HepG2 (cell line): ENCODE results near the gene PACRGL. TPM values are rescaled to one million over a fixed set of nuclear protein-coding genes. Genes with fewer than 3 reads are reported as not detected.

Experiments used
- CTCF ChIP-seq: sonication (generic); formaldehyde crosslinking; IDR thresholded peaks from 2 replicates; pipeline ENCODE4 v1.5.0; 2020; ENCODE audit warnings: mild to moderate bottlenecking, missing genetic modification reagents, moderate library complexity
- KAT8 ChIP-seq: IDR thresholded peaks from 2 replicates; pipeline ENCODE4 v1.6.1; 2016; ENCODE audit warnings: missing genetic modification reagents, missing compliant biosample characterization
- MAFF ChIP-seq: IDR thresholded peaks from 2 replicates; pipeline ENCODE4 v1.6.1; 2011; ENCODE audit warnings: low read depth, low read length, improper control_type of control experiment
- MTF1 ChIP-seq: sonication (generic); formaldehyde crosslinking; IDR thresholded peaks from 2 replicates; pipeline ENCODE4 v1.5.0; 2020; ENCODE audit warnings: missing genetic modification reagents
- NBN ChIP-seq: fragments of 450-650 bp; conservative IDR thresholded peaks from 2 replicates; pipeline ENCODE4 v1.6.1; 2017
- NFKBIZ ChIP-seq: IDR thresholded peaks from 2 replicates; pipeline ENCODE4 v1.6.1; 2018; ENCODE audit warnings: missing genetic modification reagents, missing compliant biosample characterization
- ONECUT2 ChIP-seq: sonication (generic); formaldehyde crosslinking; IDR thresholded peaks from 2 replicates; pipeline ENCODE4 v1.4.0; 2020; ENCODE audit warnings: missing genetic modification reagents
- RBM22 ChIP-seq: fragments of 200-400 bp; formaldehyde crosslinking; optimal IDR thresholded peaks from 2 replicates; pipeline ENCODE3; 2017; ENCODE audit warnings: mild to moderate bottlenecking, low read length, moderate library complexity
- RCOR2 ChIP-seq: IDR thresholded peaks from 2 replicates; pipeline ENCODE4 v1.6.1; 2016; ENCODE audit warnings: missing biosample characterization, missing genetic modification reagents
- SUZ12 ChIP-seq: fragments of 150-350 bp; IDR thresholded peaks from 2 replicates; pipeline ENCODE4 v1.6.1; 2014; ENCODE audit warnings: low read depth, low read length
- TARDBP ChIP-seq: sonication (generic); formaldehyde crosslinking; IDR thresholded peaks from 2 replicates; pipeline ENCODE4 v1.8.0; 2022; ENCODE audit warnings: mild to moderate bottlenecking, missing genetic modification reagents
- ZNF274 ChIP-seq: sonication (generic); formaldehyde crosslinking; IDR thresholded peaks from 2 replicates; pipeline ENCODE4 v1.5.1; 2020; ENCODE audit warnings: mild to moderate bottlenecking, missing genetic modification reagents
- ZNF639 ChIP-seq: conservative IDR thresholded peaks from 2 replicates; pipeline ENCODE4 v1.6.1; 2018; ENCODE audit warnings: missing genetic modification reagents
- ZNF724P ChIP-seq: sonication (generic); formaldehyde crosslinking; IDR thresholded peaks from 2 replicates; pipeline ENCODE4 v1.8.0; 2022; ENCODE audit warnings: missing genetic modification reagents, borderline replicate concordance
- ZNF83 ChIP-seq: sonication (generic); formaldehyde crosslinking; IDR thresholded peaks from 2 replicates; pipeline ENCODE4 v1.4.0; 2020; ENCODE audit warnings: missing genetic modification reagents, mild to moderate bottlenecking, borderline replicate concordance
- polyA plus RNA-seq, 8 experiments: library from polyadenylated mRNA; depleted of rRNA in 3 of 8; stranded (reverse) in 7 of 8; unstranded in 1 of 8; fragments of >200 nt; fragmentation: Illumina TruSeq in 4 of 8; extraction: Trizol in 4 of 8; gene quantifications; 2 replicates each; pipeline versions ENCODE4 v1.2.1 to v1.2.3, GENCODE V29; 2011 to 2016; ENCODE audit warnings: low read depth in 4 of 8, missing spikeins in 1 of 8, mixed read lengths in 1 of 8; ENCODE audit not compliant: insufficient read depth in 1 of 8
- total RNA-seq, 5 experiments: library from RNA; depleted of rRNA; stranded (reverse); fragments of >200 nt; fragmentation: Illumina TruSeq; extraction: Trizol; gene quantifications; 2 replicates each; pipeline ENCODE4 v1.2.3, GENCODE V29; 2016; ENCODE audit warnings: low read depth in 1 of 5
- TF ChIP-seq, protein P1 (sequence below): sonication (generic); formaldehyde crosslinking; IDR thresholded peaks from 2 replicates; pipeline ENCODE4 v1.9.0; 2021; ENCODE audit warnings: missing genetic modification reagents, mild to moderate bottlenecking, borderline replicate concordance
- TF ChIP-seq, protein P2 (sequence below): sonication (generic); formaldehyde crosslinking; IDR thresholded peaks from 2 replicates; pipeline ENCODE4 v1.4.0; 2020; ENCODE audit warnings: missing genetic modification reagents, borderline replicate concordance
- TF ChIP-seq, protein P3 (sequence below): sonication (generic); formaldehyde crosslinking; IDR thresholded peaks from 2 replicates; pipeline ENCODE4 v1.4.0; 2020; ENCODE audit warnings: missing genetic modification reagents, mild to moderate bottlenecking, borderline replicate concordance

The PACRGL gene
- total and polyA plus RNA-seq, 2 of the 13 experiments (the other 11 are each of a cell fraction or from before 2014, with no cell fraction given), result 5.8 to 15.1 TPM

DNA sequence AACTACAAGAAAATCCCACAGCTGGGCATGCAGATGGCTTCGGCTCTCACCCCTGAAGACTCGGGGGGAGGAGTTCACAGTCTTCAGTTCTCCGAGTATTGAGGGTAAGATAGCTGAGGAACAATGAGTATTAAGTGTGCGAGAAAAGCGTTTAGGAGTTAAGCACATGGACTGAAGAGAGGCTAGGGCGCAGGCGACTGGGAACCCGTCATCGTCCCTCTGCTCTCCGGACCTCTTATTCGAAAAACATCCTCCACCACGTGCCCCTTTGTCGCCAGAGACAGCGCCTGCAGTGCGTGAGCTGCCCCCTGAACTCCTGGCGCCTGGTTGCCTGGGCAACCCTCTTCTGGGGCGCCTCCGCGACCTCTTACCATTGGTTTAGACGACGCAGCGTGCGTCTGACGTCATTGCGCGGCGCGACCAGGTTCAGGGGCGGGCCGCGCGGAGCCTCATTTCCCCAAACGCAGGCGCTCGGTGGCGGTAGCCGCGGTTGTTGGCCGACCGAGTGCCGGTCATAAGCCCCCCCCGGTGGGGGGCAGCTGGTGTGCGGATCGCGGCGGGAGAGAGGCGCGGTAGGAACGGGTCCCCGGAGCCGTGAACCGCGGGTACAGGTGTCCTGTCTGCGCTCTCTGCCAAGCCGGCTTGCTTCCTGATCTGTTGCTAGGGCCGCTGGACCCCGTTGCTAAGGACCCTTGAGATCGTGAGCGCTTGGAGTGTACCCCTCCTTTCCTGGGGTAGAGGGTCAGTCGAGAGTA is at the start of gene PACRGL (continued):
- TF ChIP-seq SUZ12 (no peak), MTF1 (no peak), ZNF639 (0 out of 2 replicates have a peak, but pooled peaks have one; percentile 41), ZNF83 (CRISPR knock-in tag) (no peak), KAT8 (peak; percentile 97), RBM22 (peak; percentile 89), ONECUT2 (no peak), NBN (no peak), ZNF274 (CRISPR knock-in tag) (peak; percentile 74; the same call in 1 of the 2 replicates), MAFF (no peak), CTCF (no peak), TARDBP (CRISPR knock-in tag) (no peak), NFKBIZ (CRISPR knock-in tag) (no peak), ZNF724P (CRISPR knock-in tag) (no peak; the same call in 1 of the 2 replicates), RCOR2 (no peak)
- TF ChIP-seq, protein P1, sequence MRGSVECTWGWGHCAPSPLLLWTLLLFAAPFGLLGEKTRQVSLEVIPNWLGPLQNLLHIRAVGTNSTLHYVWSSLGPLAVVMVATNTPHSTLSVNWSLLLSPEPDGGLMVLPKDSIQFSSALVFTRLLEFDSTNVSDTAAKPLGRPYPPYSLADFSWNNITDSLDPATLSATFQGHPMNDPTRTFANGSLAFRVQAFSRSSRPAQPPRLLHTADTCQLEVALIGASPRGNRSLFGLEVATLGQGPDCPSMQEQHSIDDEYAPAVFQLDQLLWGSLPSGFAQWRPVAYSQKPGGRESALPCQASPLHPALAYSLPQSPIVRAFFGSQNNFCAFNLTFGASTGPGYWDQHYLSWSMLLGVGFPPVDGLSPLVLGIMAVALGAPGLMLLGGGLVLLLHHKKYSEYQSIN (CRISPR knock-in tag), result no peak
- TF ChIP-seq, protein P2, sequence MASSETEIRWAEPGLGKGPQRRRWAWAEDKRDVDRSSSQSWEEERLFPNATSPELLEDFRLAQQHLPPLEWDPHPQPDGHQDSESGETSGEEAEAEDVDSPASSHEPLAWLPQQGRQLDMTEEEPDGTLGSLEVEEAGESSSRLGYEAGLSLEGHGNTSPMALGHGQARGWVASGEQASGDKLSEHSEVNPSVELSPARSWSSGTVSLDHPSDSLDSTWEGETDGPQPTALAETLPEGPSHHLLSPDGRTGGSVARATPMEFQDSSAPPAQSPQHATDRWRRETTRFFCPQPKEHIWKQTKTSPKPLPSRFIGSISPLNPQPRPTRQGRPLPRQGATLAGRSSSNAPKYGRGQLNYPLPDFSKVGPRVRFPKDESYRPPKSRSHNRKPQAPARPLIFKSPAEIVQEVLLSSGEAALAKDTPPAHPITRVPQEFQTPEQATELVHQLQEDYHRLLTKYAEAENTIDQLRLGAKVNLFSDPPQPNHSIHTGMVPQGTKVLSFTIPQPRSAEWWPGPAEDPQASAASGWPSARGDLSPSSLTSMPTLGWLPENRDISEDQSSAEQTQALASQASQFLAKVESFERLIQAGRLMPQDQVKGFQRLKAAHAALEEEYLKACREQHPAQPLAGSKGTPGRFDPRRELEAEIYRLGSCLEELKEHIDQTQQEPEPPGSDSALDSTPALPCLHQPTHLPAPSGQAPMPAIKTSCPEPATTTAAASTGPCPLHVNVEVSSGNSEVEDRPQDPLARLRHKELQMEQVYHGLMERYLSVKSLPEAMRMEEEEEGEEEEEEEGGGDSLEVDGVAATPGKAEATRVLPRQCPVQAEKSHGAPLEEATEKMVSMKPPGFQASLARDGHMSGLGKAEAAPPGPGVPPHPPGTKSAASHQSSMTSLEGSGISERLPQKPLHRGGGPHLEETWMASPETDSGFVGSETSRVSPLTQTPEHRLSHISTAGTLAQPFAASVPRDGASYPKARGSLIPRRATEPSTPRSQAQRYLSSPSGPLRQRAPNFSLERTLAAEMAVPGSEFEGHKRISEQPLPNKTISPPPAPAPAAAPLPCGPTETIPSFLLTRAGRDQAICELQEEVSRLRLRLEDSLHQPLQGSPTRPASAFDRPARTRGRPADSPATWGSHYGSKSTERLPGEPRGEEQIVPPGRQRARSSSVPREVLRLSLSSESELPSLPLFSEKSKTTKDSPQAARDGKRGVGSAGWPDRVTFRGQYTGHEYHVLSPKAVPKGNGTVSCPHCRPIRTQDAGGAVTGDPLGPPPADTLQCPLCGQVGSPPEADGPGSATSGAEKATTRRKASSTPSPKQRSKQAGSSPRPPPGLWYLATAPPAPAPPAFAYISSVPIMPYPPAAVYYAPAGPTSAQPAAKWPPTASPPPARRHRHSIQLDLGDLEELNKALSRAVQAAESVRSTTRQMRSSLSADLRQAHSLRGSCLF (CRISPR knock-in tag), result no peak
- TF ChIP-seq, protein P3, sequence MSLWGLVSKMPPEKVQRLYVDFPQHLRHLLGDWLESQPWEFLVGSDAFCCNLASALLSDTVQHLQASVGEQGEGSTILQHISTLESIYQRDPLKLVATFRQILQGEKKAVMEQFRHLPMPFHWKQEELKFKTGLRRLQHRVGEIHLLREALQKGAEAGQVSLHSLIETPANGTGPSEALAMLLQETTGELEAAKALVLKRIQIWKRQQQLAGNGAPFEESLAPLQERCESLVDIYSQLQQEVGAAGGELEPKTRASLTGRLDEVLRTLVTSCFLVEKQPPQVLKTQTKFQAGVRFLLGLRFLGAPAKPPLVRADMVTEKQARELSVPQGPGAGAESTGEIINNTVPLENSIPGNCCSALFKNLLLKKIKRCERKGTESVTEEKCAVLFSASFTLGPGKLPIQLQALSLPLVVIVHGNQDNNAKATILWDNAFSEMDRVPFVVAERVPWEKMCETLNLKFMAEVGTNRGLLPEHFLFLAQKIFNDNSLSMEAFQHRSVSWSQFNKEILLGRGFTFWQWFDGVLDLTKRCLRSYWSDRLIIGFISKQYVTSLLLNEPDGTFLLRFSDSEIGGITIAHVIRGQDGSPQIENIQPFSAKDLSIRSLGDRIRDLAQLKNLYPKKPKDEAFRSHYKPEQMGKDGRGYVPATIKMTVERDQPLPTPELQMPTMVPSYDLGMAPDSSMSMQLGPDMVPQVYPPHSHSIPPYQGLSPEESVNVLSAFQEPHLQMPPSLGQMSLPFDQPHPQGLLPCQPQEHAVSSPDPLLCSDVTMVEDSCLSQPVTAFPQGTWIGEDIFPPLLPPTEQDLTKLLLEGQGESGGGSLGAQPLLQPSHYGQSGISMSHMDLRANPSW, result no peak
